Vagina (tissue), 2 donors: ENCODE data around the gene CUTC.

ENCODE experiments used
- POLR2A ChIP-seq, 2 donors: fragments of 450-650 bp; IDR thresholded peaks; one replicate each; pipeline ENCODE4 v1.6.1; 2017; ENCODE audit warnings: antibody characterized with exemption in 2 of 2, mild to moderate bottlenecking in 2 of 2, moderate library complexity in 2 of 2
- POLR2AphosphoS5 ChIP-seq, 2 donors: sonication (generic); formaldehyde crosslinking; IDR thresholded peaks; one replicate each; pipeline ENCODE4 v1.9.0; 2017; ENCODE audit warnings: antibody characterized with exemption in 2 of 2, mild to moderate bottlenecking in 2 of 2, low read depth in 1 of 2; ENCODE audit not compliant: insufficient read depth in 1 of 2
- TF ChIP-seq, protein P1 (sequence below), 3 experiments: fragments of 450-650 bp in 2 of 3; fragments of 200-600 bp in 1 of 3; sonication (generic) in 1 of 3; IDR thresholded peaks; one replicate each; pipeline ENCODE4 v1.5.1; 2017 to 2019; ENCODE audit warnings: antibody characterized with exemption in 3 of 3, mild to moderate bottlenecking in 2 of 3, moderate library complexity in 2 of 3

- TF ChIP-seq, protein P1, sequence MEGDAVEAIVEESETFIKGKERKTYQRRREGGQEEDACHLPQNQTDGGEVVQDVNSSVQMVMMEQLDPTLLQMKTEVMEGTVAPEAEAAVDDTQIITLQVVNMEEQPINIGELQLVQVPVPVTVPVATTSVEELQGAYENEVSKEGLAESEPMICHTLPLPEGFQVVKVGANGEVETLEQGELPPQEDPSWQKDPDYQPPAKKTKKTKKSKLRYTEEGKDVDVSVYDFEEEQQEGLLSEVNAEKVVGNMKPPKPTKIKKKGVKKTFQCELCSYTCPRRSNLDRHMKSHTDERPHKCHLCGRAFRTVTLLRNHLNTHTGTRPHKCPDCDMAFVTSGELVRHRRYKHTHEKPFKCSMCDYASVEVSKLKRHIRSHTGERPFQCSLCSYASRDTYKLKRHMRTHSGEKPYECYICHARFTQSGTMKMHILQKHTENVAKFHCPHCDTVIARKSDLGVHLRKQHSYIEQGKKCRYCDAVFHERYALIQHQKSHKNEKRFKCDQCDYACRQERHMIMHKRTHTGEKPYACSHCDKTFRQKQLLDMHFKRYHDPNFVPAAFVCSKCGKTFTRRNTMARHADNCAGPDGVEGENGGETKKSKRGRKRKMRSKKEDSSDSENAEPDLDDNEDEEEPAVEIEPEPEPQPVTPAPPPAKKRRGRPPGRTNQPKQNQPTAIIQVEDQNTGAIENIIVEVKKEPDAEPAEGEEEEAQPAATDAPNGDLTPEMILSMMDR (IDR thresholded peaks at IDR 0.05), result no peak
- TF ChIP-seq POLR2AphosphoS5 (IDR thresholded peaks at IDR 0.05; ENCODE audit: insufficient read depth in 1 of 2, low read depth in 1 of 2), result no peak
- TF ChIP-seq POLR2A (IDR thresholded peaks at IDR 0.05), result no peak
Observed at GRCh38 chr10:99799613-99800012, 67.6 kb downstream of the CUTC start.
